Liver (tissue), 3 donors: ENCODE data around the gene DAAM1.

ENCODE experiments used
- CTCF ChIP-seq: fragments of 150-350 bp; IDR thresholded peaks from 2 replicates; pipeline ENCODE4 v1.5.1; 2017; ENCODE audit warnings: improper control_type of control experiment, low read depth, low read length; ENCODE audit not compliant: missing input control
- GABPA ChIP-seq, 2 donors: IDR thresholded peaks in 1 of 2; conservative IDR thresholded peaks in 1 of 2; 2 replicates each; pipeline ENCODE4 v1.6.1; 2016; ENCODE audit warnings: antibody characterized with exemption in 2 of 2, mild to moderate bottlenecking in 1 of 2, moderate library complexity in 1 of 2
- HNF4G ChIP-seq: IDR thresholded peaks from 2 replicates; pipeline ENCODE4 v1.6.1; 2016; ENCODE audit warnings: antibody characterized with exemption
- RAD21 ChIP-seq, 2 donors: IDR thresholded peaks; 2 replicates each; pipeline ENCODE4 v1.6.1; 2016; ENCODE audit warnings: antibody characterized with exemption in 2 of 2, mild to moderate bottlenecking in 2 of 2
- REST ChIP-seq: IDR thresholded peaks from 2 replicates; pipeline ENCODE4 v1.6.1; 2016; ENCODE audit warnings: antibody characterized with exemption, mild to moderate bottlenecking
- SP1 ChIP-seq: IDR thresholded peaks from 2 replicates; pipeline ENCODE4 v1.6.1; 2018; ENCODE audit warnings: antibody characterized with exemption, mild to moderate bottlenecking
- TAF1 ChIP-seq: conservative IDR thresholded peaks from 2 replicates; pipeline ENCODE4 v1.6.1; 2016; ENCODE audit warnings: antibody characterized with exemption, mild to moderate bottlenecking
- donor health status: healthy.
- donor health status: healthy.

DNA sequence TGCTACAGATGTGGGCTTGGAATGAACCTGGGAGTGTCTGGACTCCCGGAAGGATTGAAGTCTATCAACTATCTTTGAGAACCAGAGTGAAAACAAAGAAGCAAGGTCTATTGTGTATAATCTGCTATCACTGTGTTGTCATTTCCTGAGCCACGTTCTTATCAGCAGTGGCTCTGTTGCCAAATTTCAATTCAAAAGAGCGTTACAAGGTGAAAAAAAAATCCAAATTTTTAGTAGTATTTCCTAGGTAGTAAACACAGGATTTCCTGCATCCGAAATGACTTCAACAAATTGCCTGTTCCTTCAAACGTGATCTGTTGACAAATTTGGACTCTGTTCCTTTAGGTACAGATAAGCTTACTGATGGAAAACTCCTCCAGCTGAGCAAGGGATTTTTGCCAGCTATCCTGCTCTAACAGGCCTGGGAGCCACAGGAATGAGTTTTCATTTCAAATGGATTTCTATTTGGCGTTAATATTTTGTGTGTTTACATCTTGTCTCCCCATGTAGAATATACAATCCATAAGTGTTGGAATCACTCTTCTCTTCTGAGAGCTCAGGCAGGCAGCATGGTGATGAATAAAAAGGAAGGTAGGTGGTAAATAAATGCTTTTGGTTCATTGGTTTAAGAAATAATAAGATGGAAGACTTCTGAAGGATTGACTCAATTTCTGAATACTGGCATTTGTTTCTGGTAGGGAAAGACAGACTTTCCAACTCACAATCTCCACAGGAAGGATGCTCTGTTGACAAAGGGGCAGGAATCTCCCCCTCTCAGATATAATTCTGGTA, 218.2 kb downstream of the DAAM1 start:
- TF ChIP-seq CTCF (no peak), GABPA (IDR thresholded peaks at IDR 0.05 in 1 of 2, conservative IDR thresholded peaks at IDR 0.05 in 1 of 2) (no peak), RAD21 (IDR thresholded peaks at IDR 0.05) (peak in 1 of 2 donors; percentile 41), SP1 (peak; percentile 45), HNF4G (no peak), TAF1 (no peak), REST (no peak)
